T-cell (primary cell): ENCODE data around the gene MAP3K3. TPM values are rescaled to one million over a fixed set of nuclear protein-coding genes. Genes with fewer than 3 reads are reported as not detected.

Experiments used
- ATAC-seq, 4 experiments: fragments of 200-7000 bp in 3 of 4; fragments of 150-1000 bp in 1 of 4; cut with Tn5 transposase; replicated peaks in 1 of 4; 1 replicate in 3 of 4; 2 replicates in 1 of 4; pipeline ENCODE4 v1.10.0; 2021; ENCODE audit warnings: moderate library complexity in 3 of 4, mild to moderate bottlenecking in 2 of 4, moderate number of reproducible peaks in 1 of 4
- CTCF ChIA-PET, 2 donors: fragments of 300-600 bp; sonication (Branson Sonifier 250); formaldehyde crosslinking; loops; one replicate each; lab custom pipeline; 2022; ENCODE audit warnings: antibody characterized with exemption in 2 of 2; lab: Charles Lee
- POLR2A ChIA-PET, 2 donors: fragments of 300-600 bp; sonication (Branson Sonifier 250); formaldehyde crosslinking; loops; one replicate each; lab custom pipeline; 2022; ENCODE audit warnings: antibody characterized with exemption in 2 of 2; lab: Charles Lee
- DNase-seq, 35 experiments: peaks; one replicate each; pipeline versions ENCODE4 v3.0.0 to v3.0.0-alpha.2; 2013 to 2023
- H3K27ac ChIP-seq: one replicate; pipeline ENCODE4 v1.5.1; 2013; ENCODE audit warnings: low read length
- H3K27me3 ChIP-seq, 2 experiments: replicated peaks in 1 of 2; 1 replicate in 1 of 2; 2 replicates in 1 of 2; pipeline versions ENCODE4 v1.6.1 to v1.7.0; 2013; ENCODE audit warnings: low read length in 1 of 2, mixed read lengths in 1 of 2; ENCODE audit not compliant: control insufficient read depth in 2 of 2, insufficient read depth in 2 of 2; ENCODE audit errors: extremely low read depth in 1 of 2
- H3K36me3 ChIP-seq, 2 donors: 1 replicate in 1 of 2; 2 replicates in 1 of 2; pipeline versions ENCODE4 v1.6.1 to v1.7.0; 2013; ENCODE audit warnings: low read length in 1 of 2; ENCODE audit not compliant: control insufficient read depth in 2 of 2, insufficient read depth in 1 of 2; ENCODE audit errors: extremely low read depth in 1 of 2
- H3K4me1 ChIP-seq, 2 experiments: 1 replicate in 1 of 2; 2 replicates in 1 of 2; pipeline versions ENCODE4 v1.6.1 to v1.7.0; 2013; ENCODE audit warnings: low read length in 2 of 2, mixed read lengths in 1 of 2; ENCODE audit not compliant: insufficient read depth in 2 of 2, control insufficient read depth in 1 of 2; ENCODE audit errors: extremely low read depth in 1 of 2
- H3K4me3 ChIP-seq, 2 donors: 1 replicate in 1 of 2; 2 replicates in 1 of 2; pipeline versions ENCODE4 v1.5.1 to v1.7.0; 2013; ENCODE audit warnings: mild to moderate bottlenecking in 2 of 2, low read length in 1 of 2, moderate library complexity in 1 of 2; ENCODE audit not compliant: control insufficient read depth in 1 of 2; ENCODE audit errors: extremely low read depth in 1 of 2
- H3K9me3 ChIP-seq: 2 replicates; pipeline ENCODE4 v1.7.0; 2013
- H3K27ac Mint-ChIP-seq, 2 donors: one replicate each; pipeline ENCODE4 v1.8.0; 2020 to 2021; ENCODE audit warnings: mild to moderate bottlenecking in 2 of 2, mixed read lengths in 2 of 2
- H3K27me3 Mint-ChIP-seq, 2 donors: one replicate each; pipeline ENCODE4 v1.8.0; 2021 to 2022; ENCODE audit warnings: mixed read lengths in 2 of 2
- H3K36me3 Mint-ChIP-seq: one replicate; pipeline ENCODE4 v1.8.0; 2021; ENCODE audit warnings: mixed read lengths
- H3K4me1 Mint-ChIP-seq, 3 donors: one replicate each; pipeline ENCODE4 v1.8.0; 2020 to 2022; ENCODE audit warnings: mixed read lengths in 3 of 3, mild to moderate bottlenecking in 1 of 3
- H3K4me3 Mint-ChIP-seq, 3 donors: one replicate each; pipeline ENCODE4 v1.8.0; 2020 to 2022; ENCODE audit warnings: mild to moderate bottlenecking in 3 of 3, mixed read lengths in 3 of 3, moderate library complexity in 3 of 3
- H3K9me3 Mint-ChIP-seq, 3 donors: one replicate each; pipeline ENCODE4 v1.8.0; 2020 to 2022; ENCODE audit warnings: mixed read lengths in 3 of 3
- WGBS: methylation state at CpG from one replicate; pipeline ENCODE4 v1.1.5; 2013; ENCODE audit warnings: missing lambda C conversion rate; ENCODE audit not compliant: insufficient coverage; 5-methylcytosine and 5-hydroxymethylcytosine counted together
- total RNA-seq, 35 experiments: library from RNA in 6 of 35; stranded (reverse) in 6 of 35; fragments of 120-200 nt in 1 of 35; gene quantifications; one replicate each; pipeline versions ENCODE4 v1.2.1 to v1.2.4 and lab custom pipeline; 2013 to 2026

MAP3K3 gene
- total RNA-seq, 5 donors from 2014 or later (not counting 1 experiment from before 2014, with no cell fraction given) = 71.0 to 91.1 (median 85.4) TPM

DNA sequence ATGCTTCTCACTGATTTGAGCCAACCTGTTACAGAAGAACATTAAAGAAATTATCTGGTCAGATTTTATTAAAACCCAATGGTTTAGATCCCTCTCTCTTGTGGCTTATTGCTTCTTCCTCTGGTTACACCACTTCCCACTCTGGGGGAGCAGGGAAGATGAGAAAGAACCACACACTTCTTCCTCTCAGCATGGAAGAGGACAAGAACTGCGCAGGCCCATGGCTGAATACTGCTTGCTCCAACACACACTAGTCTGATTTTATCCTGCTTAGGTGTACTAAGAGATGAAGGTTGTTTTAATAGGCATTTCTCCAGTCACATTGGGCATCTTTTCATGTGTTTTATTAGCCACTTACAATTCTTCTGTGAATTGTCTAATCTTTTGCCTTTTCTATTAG is 27.6 kb downstream of the MAP3K3 start:
- H3K27me3 ChIP-seq = no peaks in the 10 kb centered on the region
- Mint-ChIP-seq H3K27me3 (no peaks in the 10 kb centered on the region), H3K4me3 (no peak overlapping the region), H3K36me3 (peaks cover 69% of the 10 kb centered on the region), H3K27ac (no peak overlapping the region), H3K4me1 (peaks cover 10 to 38% (median 25%) of the 10 kb centered on the region in 3 donors), H3K9me3 (no peaks in the 10 kb centered on the region)
- no peak overlapping the region for H3K27ac ChIP-seq
- peaks cover 0 to 52% of the 10 kb centered on the region in 2 donors for H3K36me3 ChIP-seq
- no peak for DNase-seq
- H3K4me3 ChIP-seq = no peak overlapping the region
- ChIA-PET CTCF (no interaction called here), POLR2A (no interaction called here)
- H3K4me1 ChIP-seq = peaks cover 0 to 7% of the 10 kb centered on the region in 2 experiments
- H3K9me3 ChIP-seq = no peaks in the 10 kb centered on the region
- WGBS = no CpG with 5 or more reads among the region's 1 CpG
- no peak for ATAC-seq

DNA sequence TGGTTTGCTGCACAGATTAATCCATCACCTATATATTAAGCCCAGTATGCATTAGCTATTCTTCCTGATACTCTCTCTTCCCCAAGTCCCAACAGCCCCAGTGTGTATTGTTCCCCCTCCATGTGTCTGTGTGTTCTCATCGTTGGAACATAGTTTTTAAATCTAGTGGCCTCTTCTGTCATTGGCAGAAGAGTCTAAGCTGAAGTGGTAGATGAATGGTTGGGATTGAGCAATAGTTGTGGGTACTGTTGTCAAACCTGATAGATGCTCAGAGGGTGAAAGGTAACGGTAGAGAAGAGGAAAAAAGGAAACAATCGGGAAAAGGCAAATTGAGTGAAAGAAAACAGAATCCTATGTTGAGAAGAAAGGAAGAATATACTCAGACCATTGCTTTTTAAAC is 29.9 kb downstream of the MAP3K3 start:
- H3K36me3 Mint-ChIP-seq = peaks cover 54% of the 10 kb centered on the region
- no peaks in the 10 kb centered on the region for H3K9me3 ChIP-seq
- peaks cover 0 to 7% of the 10 kb centered on the region in 2 experiments for H3K4me1 ChIP-seq
- no peak overlapping the region for H3K4me3 Mint-ChIP-seq
- H3K4me3 ChIP-seq = no peak overlapping the region
- no peaks in the 10 kb centered on the region for H3K27me3 ChIP-seq
- POLR2A ChIA-PET = no interaction called here
- H3K27me3 Mint-ChIP-seq = no peaks in the 10 kb centered on the region
- ATAC-seq (no peak), DNase-seq (no peak)
- CTCF ChIA-PET = no interaction called here
- H3K9me3 Mint-ChIP-seq = no peaks in the 10 kb centered on the region
- H3K4me1 Mint-ChIP-seq = peaks cover 10 to 19% (median 16%) of the 10 kb centered on the region in 3 donors
- H3K27ac Mint-ChIP-seq = no peak overlapping the region
- H3K36me3 ChIP-seq = peaks cover 0 to 44% of the 10 kb centered on the region in 2 donors
- WGBS = no CpG with 5 or more reads among the region's 3 CpGs
- no peak overlapping the region for H3K27ac ChIP-seq

DNA sequence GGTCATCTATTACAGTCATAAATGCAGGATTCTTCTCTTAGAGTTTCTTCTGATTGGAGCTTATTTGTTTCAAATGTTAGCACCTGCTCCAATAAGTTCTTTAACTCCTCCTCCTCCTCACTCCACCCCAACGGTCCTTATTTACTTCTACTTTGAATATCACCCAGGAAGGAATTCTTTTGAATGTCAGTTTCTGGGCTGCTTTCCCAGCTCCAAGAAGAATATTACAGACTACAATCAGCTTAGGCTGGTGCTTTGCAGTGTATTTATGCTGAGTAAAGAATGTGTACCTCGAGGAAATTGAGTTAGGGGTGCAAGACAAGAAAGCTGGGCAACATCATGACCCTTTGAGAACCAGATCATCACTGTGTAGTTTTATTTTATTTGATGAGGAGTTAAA is 30.8 kb downstream of the MAP3K3 start:
- Mint-ChIP-seq H3K4me3 (no peak overlapping the region), H3K4me1 (peaks cover 10 to 16% (median 16%) of the 10 kb centered on the region in 3 donors), H3K27ac (peak overlapping the region in 1 of 2 donors; percentile 34), H3K36me3 (peaks cover 53% of the 10 kb centered on the region), H3K27me3 (no peaks in the 10 kb centered on the region), H3K9me3 (no peaks in the 10 kb centered on the region)
- Histone ChIP-seq H3K27ac (no peak overlapping the region), H3K4me1 (peaks cover 0 to 7% of the 10 kb centered on the region in 2 experiments), H3K27me3 (no peaks in the 10 kb centered on the region), H3K4me3 (no peak overlapping the region), H3K36me3 (peaks cover 0 to 44% of the 10 kb centered on the region in 2 donors), H3K9me3 (no peaks in the 10 kb centered on the region)
- ChIA-PET POLR2A (no interaction called here), CTCF (interaction anchor here in 1 of 2 donors (0.6 kb wide), 1 partner anchor 102 kb away, joined by 6 read pairs; no protein-coding TSS in a partner anchor)
- DNase-seq (no peak), ATAC-seq (no peak)
- WGBS = no CpG with 5 or more reads among the region's 2 CpGs

DNA sequence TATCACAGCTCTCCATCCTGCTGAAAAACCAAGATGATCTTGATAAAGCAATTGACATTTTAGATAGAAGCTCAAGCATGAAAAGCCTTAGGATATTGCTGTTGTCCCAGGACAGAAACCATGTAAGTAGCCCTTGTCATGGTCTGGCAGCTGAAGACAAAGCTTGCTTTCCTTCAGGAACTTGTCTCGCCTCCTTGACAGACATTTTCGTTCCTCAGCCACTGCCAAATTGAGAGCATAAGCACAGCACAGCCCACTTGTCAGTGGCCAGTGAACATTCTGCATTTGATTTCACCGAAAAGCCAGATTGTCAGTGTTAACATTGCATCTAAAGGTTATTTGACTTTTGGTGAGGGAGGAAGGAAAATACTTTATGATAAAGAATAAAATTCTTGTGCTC is 35.6 kb downstream of the MAP3K3 start:
- POLR2A ChIA-PET = no interaction called here
- H3K36me3 Mint-ChIP-seq = peaks cover 46% of the 10 kb centered on the region
- CTCF ChIA-PET = no interaction called here

DNA sequence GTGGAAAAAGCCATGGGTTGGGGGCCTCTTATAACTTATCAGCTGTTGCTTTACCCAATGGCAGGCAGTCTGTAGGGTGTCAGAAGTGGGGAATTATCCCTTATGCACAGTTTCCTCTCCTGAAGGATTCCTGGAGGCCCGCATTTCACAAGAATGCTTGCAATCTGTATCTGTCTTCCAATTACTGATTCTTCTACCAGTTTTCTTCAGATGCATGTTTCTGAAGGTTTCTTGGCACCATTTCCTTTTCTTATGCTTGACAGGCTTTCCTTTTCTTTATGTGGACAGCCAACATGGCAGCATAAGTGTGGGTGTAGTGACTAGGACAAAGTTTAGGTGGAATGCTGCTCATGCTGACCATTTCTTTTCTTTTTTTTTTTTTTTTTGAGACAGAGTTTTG is 36.1 kb downstream of the MAP3K3 start:
- Histone ChIP-seq H3K4me3 (no peak overlapping the region), H3K9me3 (no peaks in the 10 kb centered on the region), H3K4me1 (no peaks in the 10 kb centered on the region), H3K36me3 (peaks cover 2 to 55% of the 10 kb centered on the region in 2 donors), H3K27ac (no peak overlapping the region), H3K27me3 (no peaks in the 10 kb centered on the region)
- no peak for DNase-seq
- Mint-ChIP-seq H3K4me3 (no peak overlapping the region), H3K4me1 (peaks cover 0 to 3% (median 0%) of the 10 kb centered on the region in 3 donors), H3K27me3 (no peaks in the 10 kb centered on the region), H3K9me3 (no peaks in the 10 kb centered on the region), H3K27ac (no peak overlapping the region), H3K36me3 (peaks cover 40% of the 10 kb centered on the region)
- CTCF ChIA-PET = no interaction called here
- no peak for ATAC-seq
- WGBS = no CpG with 5 or more reads among the region's 1 CpG
- POLR2A ChIA-PET = no interaction called here

More for the DNA sequence above, 35.6 kb downstream of the MAP3K3 start:
- H3K4me1 Mint-ChIP-seq = peaks cover 0 to 3% (median 0%) of the 10 kb centered on the region in 3 donors
- DNase-seq = no peak
- no peak overlapping the region for H3K4me3 Mint-ChIP-seq
- ATAC-seq = no peak
- no peak overlapping the region for H3K27ac Mint-ChIP-seq
- Histone ChIP-seq H3K36me3 (peaks cover 2 to 56% of the 10 kb centered on the region in 2 donors), H3K27ac (no peak overlapping the region), H3K4me3 (no peak overlapping the region), H3K4me1 (no peaks in the 10 kb centered on the region), H3K9me3 (no peaks in the 10 kb centered on the region), H3K27me3 (no peaks in the 10 kb centered on the region)
- 100% methylated on average over 2 of the region's 3 CpGs for WGBS
- no peaks in the 10 kb centered on the region for H3K27me3 Mint-ChIP-seq
- no peaks in the 10 kb centered on the region for H3K9me3 Mint-ChIP-seq

DNA sequence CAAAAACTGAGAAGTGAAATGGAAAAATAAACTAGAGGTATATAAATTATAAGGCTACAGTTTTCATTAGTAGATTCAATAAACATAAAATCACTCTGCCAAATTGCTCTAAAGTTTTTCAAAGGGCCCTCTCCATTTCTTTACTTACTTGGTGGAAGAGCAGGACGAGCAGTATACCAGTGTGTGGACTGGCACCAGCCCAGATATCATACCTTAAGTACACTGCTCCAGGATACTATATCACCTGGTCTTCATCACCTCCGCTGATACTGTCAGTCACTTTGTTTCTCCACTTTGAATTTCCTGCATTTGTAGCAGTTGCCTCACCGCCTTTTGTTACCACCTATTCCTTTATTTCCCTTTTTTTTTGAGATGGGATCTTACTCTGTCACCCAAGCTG is 37.6 kb downstream of the MAP3K3 start:
- H3K9me3 Mint-ChIP-seq = no peaks in the 10 kb centered on the region
- 100% methylated on average over 3 of the region's 3 CpGs for WGBS
- Histone ChIP-seq H3K27me3 (no peaks in the 10 kb centered on the region), H3K4me3 (no peak overlapping the region), H3K4me1 (no peaks in the 10 kb centered on the region), H3K36me3 (peaks cover 2 to 55% of the 10 kb centered on the region in 2 donors), H3K9me3 (no peaks in the 10 kb centered on the region), H3K27ac (no peak overlapping the region)
- H3K27me3 Mint-ChIP-seq = no peaks in the 10 kb centered on the region
- ChIA-PET POLR2A (no interaction called here), CTCF (no interaction called here)
- H3K4me3 Mint-ChIP-seq = no peak overlapping the region
- DNase-seq (no peak), ATAC-seq (no peak)
- peaks cover 6 to 7% (median 6%) of the 10 kb centered on the region in 3 donors for H3K4me1 Mint-ChIP-seq
- H3K27ac Mint-ChIP-seq = no peak overlapping the region
- peaks cover 37% of the 10 kb centered on the region for H3K36me3 Mint-ChIP-seq
